ENCODE results near the gene NFXL1.

The NFXL1 gene

DNA sequence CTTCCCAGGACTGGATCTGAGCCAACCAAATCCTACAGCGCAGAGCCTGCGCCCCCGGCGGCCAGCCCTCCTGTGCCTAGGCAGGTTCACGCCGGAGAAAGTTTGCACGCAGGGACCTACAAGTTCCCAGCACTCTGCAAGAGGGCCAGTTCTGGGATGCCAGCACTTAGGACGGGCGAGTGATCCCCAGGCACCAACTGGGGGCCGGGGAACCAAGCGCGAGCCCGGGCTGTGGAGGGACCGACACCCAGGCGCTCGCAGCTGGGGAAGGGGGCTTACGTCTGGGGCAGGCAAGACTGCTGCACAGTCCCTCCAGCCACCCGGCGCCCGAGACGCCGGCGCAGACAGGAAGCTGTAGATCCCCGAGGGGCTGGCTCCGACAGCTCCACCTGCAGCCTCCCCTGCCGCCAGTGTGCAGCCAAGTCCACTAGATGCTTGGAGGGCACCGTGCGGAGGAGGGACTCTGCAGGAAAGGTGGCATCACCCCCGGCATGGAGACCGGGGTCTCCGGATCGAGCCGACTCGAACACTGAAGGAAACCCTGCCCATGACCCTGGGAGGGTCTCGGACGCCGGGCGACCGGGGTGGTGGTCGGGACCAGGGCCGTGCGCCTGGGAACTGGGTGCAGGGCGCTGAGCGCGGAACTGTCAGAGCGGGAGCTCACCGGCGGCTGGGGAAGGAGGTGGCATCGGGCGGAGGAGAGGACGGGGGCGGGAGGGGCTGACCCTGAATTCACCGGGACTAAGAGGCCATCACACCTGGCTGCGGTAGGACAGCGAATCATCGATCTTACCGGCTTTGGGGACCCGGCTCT, 77.1 kb downstream of the NFXL1 start:
- no peaks in the 10 kb centered on the region for H3K36me3 ChIP-seq (ENCODE audit: control insufficient read depth, insufficient read depth, low read length)
- no peak overlapping the region for H3K27ac ChIP-seq (ENCODE audit: insufficient read depth, low read length, poor library complexity, severe bottlenecking)
- H3K4me1 ChIP-seq (ENCODE audit: control insufficient read depth, insufficient read depth, low read length, poor library complexity, severe bottlenecking) = peaks cover 12% of the 10 kb centered on the region
- H3K27me3 ChIP-seq (replicated peaks; ENCODE audit: control insufficient read depth, insufficient read depth, low read length, poor library complexity, severe bottlenecking) = no peaks in the 10 kb centered on the region
- peak overlapping the region; percentile 69 for H3K4me3 ChIP-seq (ENCODE audit: insufficient read depth, low read depth, low read length, poor library complexity, severe bottlenecking)
- H3K9me3 ChIP-seq (ENCODE audit: control insufficient read depth, low read length) = no peaks in the 10 kb centered on the region
- peak; percentile 6 to 19 (median 14) for DNase-seq

DNA sequence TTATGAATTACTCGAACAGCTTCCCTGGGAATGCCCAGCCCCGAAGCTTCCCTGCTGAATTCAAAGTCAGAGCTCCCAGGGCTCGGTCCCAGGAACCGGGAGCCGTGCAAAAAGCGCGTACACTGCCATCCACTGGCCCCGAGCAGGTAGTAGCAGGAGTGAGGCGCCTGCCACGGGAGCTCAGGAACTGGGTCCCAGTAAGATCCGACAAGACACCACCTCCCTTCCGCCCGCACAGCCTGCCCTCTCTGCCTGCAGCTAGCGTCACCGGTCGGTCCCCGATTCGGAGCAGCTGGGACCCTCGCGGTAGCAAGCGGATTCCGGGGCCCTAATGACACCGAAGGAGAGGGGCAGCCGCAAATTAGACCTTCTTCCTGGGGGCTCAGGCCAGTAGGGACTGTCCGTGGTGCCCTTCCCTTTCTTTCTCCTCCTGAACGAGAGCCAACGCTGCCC, 77.7 kb downstream of the NFXL1 start:
- Histone ChIP-seq H3K36me3 (ENCODE audit: control insufficient read depth, insufficient read depth, low read length) (no peaks in the 10 kb centered on the region), H3K4me3 (ENCODE audit: insufficient read depth, low read depth, low read length, poor library complexity, severe bottlenecking) (peak overlapping the region; percentile 69), H3K4me1 (ENCODE audit: control insufficient read depth, insufficient read depth, low read length, poor library complexity, severe bottlenecking) (peaks cover 12% of the 10 kb centered on the region), H3K9me3 (ENCODE audit: control insufficient read depth, low read length) (no peaks in the 10 kb centered on the region), H3K27me3 (replicated peaks; ENCODE audit: control insufficient read depth, insufficient read depth, low read length, poor library complexity, severe bottlenecking) (no peaks in the 10 kb centered on the region), H3K27ac (ENCODE audit: insufficient read depth, low read length, poor library complexity, severe bottlenecking) (no peak overlapping the region)
- DNase-seq = peak; percentile 12 to 25 (median 24)

DNA sequence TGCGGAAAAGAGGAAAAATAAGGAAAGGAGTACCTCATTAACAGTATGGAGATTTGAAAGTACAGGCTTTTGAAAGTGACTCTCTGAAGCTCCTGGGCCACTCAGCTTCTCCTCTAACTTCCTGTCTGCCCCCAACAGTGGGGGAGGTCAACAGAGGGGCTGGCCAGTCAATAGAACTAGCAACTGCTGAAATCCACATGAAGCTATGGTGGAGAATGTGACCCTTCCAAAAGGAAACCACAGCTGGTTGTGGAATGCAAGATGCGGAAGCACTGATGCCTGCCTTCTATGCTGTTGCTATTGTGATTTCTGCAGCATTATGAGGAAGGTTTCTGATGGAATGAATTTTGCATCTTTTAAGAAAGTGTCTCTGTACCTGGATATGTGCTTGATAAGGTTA, 78.9 kb downstream of the NFXL1 start:
- no peaks in the 10 kb centered on the region for H3K9me3 ChIP-seq (ENCODE audit: control insufficient read depth, low read length)
- no peaks in the 10 kb centered on the region for H3K27me3 ChIP-seq (replicated peaks; ENCODE audit: control insufficient read depth, insufficient read depth, low read length, poor library complexity, severe bottlenecking)
- H3K4me1 ChIP-seq (ENCODE audit: control insufficient read depth, insufficient read depth, low read length, poor library complexity, severe bottlenecking) = peaks cover 12% of the 10 kb centered on the region
- DNase-seq = no peak
- no peak overlapping the region for H3K27ac ChIP-seq (ENCODE audit: insufficient read depth, low read length, poor library complexity, severe bottlenecking)
- H3K36me3 ChIP-seq (ENCODE audit: control insufficient read depth, insufficient read depth, low read length) = no peaks in the 10 kb centered on the region
- H3K4me3 ChIP-seq (ENCODE audit: insufficient read depth, low read depth, low read length, poor library complexity, severe bottlenecking) = no peak overlapping the region

DNA sequence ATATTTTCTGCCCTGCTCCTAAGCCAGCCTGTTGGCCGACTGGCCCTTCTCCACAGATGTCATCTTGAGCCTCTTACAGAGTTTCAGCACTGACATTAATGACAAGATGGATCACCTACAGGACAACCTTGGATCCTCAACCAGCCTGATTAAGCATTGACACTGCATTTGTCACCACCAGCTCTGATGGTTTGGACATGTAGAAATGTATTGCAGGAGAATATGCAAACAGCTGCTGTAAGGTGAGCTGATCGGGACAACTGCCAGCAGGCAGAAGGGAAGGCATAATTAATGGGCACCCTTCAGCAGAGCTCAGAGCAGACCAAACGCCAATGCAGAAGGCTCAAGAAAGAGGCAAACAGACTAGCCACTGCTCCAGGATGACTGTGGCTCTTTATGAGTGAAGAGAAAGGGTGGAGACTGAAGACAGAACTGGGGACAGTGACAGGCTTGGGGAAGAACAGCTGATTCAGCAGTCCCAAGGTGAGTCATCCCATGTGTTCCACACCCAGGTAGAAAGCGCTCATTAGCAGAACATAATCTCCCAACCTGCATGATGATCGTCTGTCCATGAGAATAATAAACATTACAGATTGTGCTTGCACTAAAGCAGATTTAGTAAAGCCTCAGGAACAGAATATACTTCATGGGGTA, 83.2 kb downstream of the NFXL1 start:
- no peak overlapping the region for H3K27ac ChIP-seq (ENCODE audit: insufficient read depth, low read length, poor library complexity, severe bottlenecking)
- H3K9me3 ChIP-seq (ENCODE audit: control insufficient read depth, low read length) = no peaks in the 10 kb centered on the region
- DNase-seq = no peak
- H3K36me3 ChIP-seq (ENCODE audit: control insufficient read depth, insufficient read depth, low read length) = no peaks in the 10 kb centered on the region
- no peaks in the 10 kb centered on the region for H3K27me3 ChIP-seq (replicated peaks; ENCODE audit: control insufficient read depth, insufficient read depth, low read length, poor library complexity, severe bottlenecking)
- H3K4me1 ChIP-seq (ENCODE audit: control insufficient read depth, insufficient read depth, low read length, poor library complexity, severe bottlenecking) = peaks cover 11% of the 10 kb centered on the region
- no peak overlapping the region for H3K4me3 ChIP-seq (ENCODE audit: insufficient read depth, low read depth, low read length, poor library complexity, severe bottlenecking)

DNA sequence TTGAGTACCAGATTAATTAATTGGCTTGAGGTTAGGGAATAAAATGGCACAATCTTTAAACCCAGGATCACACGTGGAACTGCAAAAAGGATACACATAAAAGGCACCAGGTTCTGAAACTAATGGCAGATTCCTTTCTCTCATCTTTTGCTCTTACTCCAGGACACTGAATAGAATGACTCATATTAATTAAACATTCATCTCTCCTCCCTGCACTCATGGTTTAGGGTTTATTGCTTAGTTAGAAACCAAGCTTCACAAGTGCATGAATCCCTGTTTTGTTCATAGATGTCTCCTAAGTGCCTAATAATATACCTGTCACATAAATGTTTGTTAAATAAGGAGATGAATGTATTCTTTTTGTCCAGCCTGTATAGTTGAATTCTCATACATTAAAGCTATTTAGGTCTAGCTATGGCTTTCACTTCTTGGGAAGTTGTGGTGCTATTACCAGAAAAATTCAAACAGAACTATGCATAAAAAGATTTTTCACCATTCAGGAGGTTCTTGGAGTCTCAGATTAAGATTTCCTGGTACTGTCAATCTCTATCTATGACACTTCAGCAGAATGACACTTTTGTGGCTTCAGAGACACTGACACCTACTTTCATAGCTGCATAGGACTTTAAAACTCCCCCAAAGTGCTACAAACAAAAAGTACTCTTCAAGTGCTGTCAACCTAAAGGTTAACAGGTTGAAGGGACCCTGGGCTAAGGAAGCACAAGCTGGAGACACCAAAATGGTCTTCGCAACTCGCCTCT, 83.9 kb downstream of the NFXL1 start:
- no peak overlapping the region for H3K27ac ChIP-seq (ENCODE audit: insufficient read depth, low read length, poor library complexity, severe bottlenecking)
- DNase-seq = no peak
- H3K4me3 ChIP-seq (ENCODE audit: insufficient read depth, low read depth, low read length, poor library complexity, severe bottlenecking) = no peak overlapping the region
- H3K36me3 ChIP-seq (ENCODE audit: control insufficient read depth, insufficient read depth, low read length) = no peaks in the 10 kb centered on the region
- no peaks in the 10 kb centered on the region for H3K9me3 ChIP-seq (ENCODE audit: control insufficient read depth, low read length)
- H3K27me3 ChIP-seq (replicated peaks; ENCODE audit: control insufficient read depth, insufficient read depth, low read length, poor library complexity, severe bottlenecking) = no peaks in the 10 kb centered on the region
- peaks cover 7% of the 10 kb centered on the region for H3K4me1 ChIP-seq (ENCODE audit: control insufficient read depth, insufficient read depth, low read length, poor library complexity, severe bottlenecking)

DNA sequence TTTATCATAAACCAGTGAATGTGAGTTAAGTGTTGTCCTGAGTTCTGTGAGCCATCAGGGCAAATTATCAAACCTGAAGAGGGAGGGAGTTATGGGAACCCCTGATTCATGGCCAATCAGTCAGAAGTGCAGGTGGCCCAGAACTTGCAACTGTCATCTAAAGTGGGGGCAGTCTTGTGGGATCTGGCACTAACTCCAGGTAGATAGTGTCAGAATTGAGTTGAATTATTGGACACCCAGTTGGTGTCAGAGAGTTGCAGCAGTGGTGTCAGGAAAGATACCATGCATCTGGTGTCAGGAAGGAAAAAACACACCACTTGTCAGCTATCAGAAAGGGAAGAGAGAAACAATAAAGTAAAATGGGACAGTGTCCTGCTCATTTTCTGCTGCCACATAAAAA, 84.9 kb downstream of the NFXL1 start:
- no peak overlapping the region for H3K4me3 ChIP-seq (ENCODE audit: insufficient read depth, low read depth, low read length, poor library complexity, severe bottlenecking)
- H3K4me1 ChIP-seq (ENCODE audit: control insufficient read depth, insufficient read depth, low read length, poor library complexity, severe bottlenecking) = peaks cover 7% of the 10 kb centered on the region
- no peak overlapping the region for H3K27ac ChIP-seq (ENCODE audit: insufficient read depth, low read length, poor library complexity, severe bottlenecking)
- no peaks in the 10 kb centered on the region for H3K27me3 ChIP-seq (replicated peaks; ENCODE audit: control insufficient read depth, insufficient read depth, low read length, poor library complexity, severe bottlenecking)
- DNase-seq = no peak
- H3K9me3 ChIP-seq (ENCODE audit: control insufficient read depth, low read length) = no peaks in the 10 kb centered on the region
- H3K36me3 ChIP-seq (ENCODE audit: control insufficient read depth, insufficient read depth, low read length) = no peaks in the 10 kb centered on the region

DNA sequence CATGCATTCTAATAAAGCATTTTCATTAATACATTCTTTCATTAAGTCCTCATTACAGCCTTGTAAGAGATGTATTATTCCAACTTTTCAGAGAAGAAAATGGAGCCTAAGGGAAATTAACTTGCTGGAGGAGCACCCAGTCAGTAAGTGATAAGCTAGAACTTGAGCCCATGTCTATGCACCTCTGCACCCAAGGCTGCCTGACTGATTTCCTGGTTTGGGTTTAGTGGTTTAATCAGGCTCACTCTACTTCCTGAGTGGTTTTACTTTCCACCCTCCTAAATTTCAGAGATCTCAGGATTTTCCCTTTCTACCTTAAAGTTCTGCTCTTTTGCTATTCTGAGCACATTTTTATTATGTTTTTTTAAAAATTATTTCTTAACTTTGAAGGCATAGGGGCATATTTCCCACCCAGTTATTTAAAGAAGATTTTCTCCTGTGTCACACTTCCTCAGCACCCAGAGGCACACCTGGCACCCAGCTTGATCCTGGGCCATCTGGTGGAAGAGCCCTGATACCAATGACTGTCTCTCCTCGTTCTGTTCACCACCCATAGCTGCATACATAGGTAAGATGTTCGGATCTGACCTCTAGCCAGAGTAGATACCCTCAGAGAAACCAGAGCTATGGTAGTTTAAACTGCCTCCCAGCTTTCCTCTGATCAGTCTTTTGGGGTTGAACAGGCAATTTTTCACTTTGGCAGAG, 86.9 kb downstream of the NFXL1 start:
- peaks cover 7% of the 10 kb centered on the region for H3K4me1 ChIP-seq (ENCODE audit: control insufficient read depth, insufficient read depth, low read length, poor library complexity, severe bottlenecking)
- no peaks in the 10 kb centered on the region for H3K36me3 ChIP-seq (ENCODE audit: control insufficient read depth, insufficient read depth, low read length)
- H3K9me3 ChIP-seq (ENCODE audit: control insufficient read depth, low read length) = no peaks in the 10 kb centered on the region
- H3K27me3 ChIP-seq (replicated peaks; ENCODE audit: control insufficient read depth, insufficient read depth, low read length, poor library complexity, severe bottlenecking) = no peaks in the 10 kb centered on the region
- H3K4me3 ChIP-seq (ENCODE audit: insufficient read depth, low read depth, low read length, poor library complexity, severe bottlenecking) = no peak overlapping the region
- H3K27ac ChIP-seq (ENCODE audit: insufficient read depth, low read length, poor library complexity, severe bottlenecking) = no peak overlapping the region
- DNase-seq = no peak

DNA sequence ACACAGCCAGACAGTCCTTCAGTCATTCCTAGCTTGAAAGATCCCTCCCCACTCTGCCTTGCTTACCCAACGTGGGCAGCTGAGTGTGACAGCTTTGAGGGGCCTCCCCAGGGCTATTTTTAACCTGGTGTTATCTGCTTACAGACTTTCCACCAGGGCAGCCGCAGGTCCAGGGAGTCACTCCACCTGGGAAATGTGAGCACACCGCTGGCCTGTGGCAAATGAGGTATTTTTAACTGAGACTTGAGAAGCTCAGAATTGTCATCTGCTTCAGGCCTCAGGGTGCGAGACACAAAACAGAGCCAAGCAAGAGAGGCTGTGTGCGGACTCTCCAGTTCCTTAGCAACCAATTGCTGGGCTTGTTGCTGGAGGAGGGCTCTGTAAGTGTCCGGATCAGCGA, 89.5 kb downstream of the NFXL1 start:
- H3K27me3 ChIP-seq (replicated peaks; ENCODE audit: control insufficient read depth, insufficient read depth, low read length, poor library complexity, severe bottlenecking) = no peaks in the 10 kb centered on the region
- no peaks in the 10 kb centered on the region for H3K9me3 ChIP-seq (ENCODE audit: control insufficient read depth, low read length)
- no peak overlapping the region for H3K27ac ChIP-seq (ENCODE audit: insufficient read depth, low read length, poor library complexity, severe bottlenecking)
- H3K36me3 ChIP-seq (ENCODE audit: control insufficient read depth, insufficient read depth, low read length) = no peaks in the 10 kb centered on the region
- H3K4me3 ChIP-seq (ENCODE audit: insufficient read depth, low read depth, low read length, poor library complexity, severe bottlenecking) = no peak overlapping the region
- H3K4me1 ChIP-seq (ENCODE audit: control insufficient read depth, insufficient read depth, low read length, poor library complexity, severe bottlenecking) = peaks cover 7% of the 10 kb centered on the region
- DNase-seq = no peak

DNA sequence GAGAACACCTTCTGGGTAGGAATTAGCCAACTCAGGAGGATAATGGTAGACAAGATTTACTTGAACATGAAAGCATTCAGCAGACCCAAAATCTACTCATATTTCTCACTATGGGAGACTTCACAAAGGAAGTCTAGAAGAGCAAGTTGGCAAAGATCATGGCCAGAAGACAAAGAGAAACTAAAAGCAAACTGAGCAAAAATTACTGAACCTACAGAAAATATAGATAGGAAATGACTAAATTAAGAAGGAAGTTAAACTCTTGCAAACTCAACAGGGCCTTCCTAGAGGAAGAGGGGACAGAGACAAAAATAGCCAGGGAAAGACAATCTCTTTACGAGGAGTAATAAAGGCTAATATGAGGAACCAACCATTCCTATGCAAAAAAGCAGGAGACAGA, 95.2 kb downstream of the NFXL1 start:
- Histone ChIP-seq H3K4me1 (ENCODE audit: control insufficient read depth, insufficient read depth, low read length, poor library complexity, severe bottlenecking) (no peaks in the 10 kb centered on the region), H3K4me3 (ENCODE audit: insufficient read depth, low read depth, low read length, poor library complexity, severe bottlenecking) (no peak overlapping the region), H3K9me3 (ENCODE audit: control insufficient read depth, low read length) (no peaks in the 10 kb centered on the region), H3K27me3 (replicated peaks; ENCODE audit: control insufficient read depth, insufficient read depth, low read length, poor library complexity, severe bottlenecking) (no peaks in the 10 kb centered on the region), H3K36me3 (ENCODE audit: control insufficient read depth, insufficient read depth, low read length) (no peaks in the 10 kb centered on the region), H3K27ac (ENCODE audit: insufficient read depth, low read length, poor library complexity, severe bottlenecking) (no peak overlapping the region)
- DNase-seq = no peak
